ENCODE results near the gene AP3B1. TPM values are rescaled to one million over a fixed set of nuclear protein-coding genes. Genes with fewer than 3 reads are reported as not detected.

AP3B1 gene
- total and polyA plus RNA-seq, 8 donors = 42.4 to 61.2 (median 48.7) TPM

- H3K9me3 ChIP-seq = no peaks in the 10 kb centered on the region
- no peak for TF ChIP-seq CTCF (IDR thresholded peaks at IDR 0.05)
- H3K4me1 ChIP-seq = no peaks in the 10 kb centered on the region
- intact Hi-C loops (cut with DNase I) = no loop called here
- ATAC-seq (no peak), DNase-seq (no peak)
- peaks cover 0 to 42% of the 10 kb centered on the region in 2 donors for H3K36me3 ChIP-seq
- H3K4me3 ChIP-seq = no peak overlapping the region
- no peak overlapping the region for H3K27ac ChIP-seq
- H3K27me3 ChIP-seq = peaks cover 0 to 4% of the 10 kb centered on the region in 2 donors
Measured at GRCh38 chr5:77990020-77990419, 304.5 kb downstream of the AP3B1 start.

- Histone ChIP-seq H3K9me3 (no peaks in the 10 kb centered on the region), H3K27ac (no peak overlapping the region), H3K4me1 (no peaks in the 10 kb centered on the region), H3K4me3 (no peak overlapping the region), H3K27me3 (peaks cover 0 to 4% of the 10 kb centered on the region in 2 donors), H3K36me3 (peaks cover 0 to 31% of the 10 kb centered on the region in 2 donors)
- no peak for DNase-seq
- no peak for ATAC-seq
- TF ChIP-seq CTCF (IDR thresholded peaks at IDR 0.05) = no peak
- intact Hi-C loops (cut with DNase I) = no loop called here
Measured at GRCh38 chr5:77987988-77988387, 306.5 kb downstream of the AP3B1 start.

GRCh38 chr5:77987331-77987730, 307.2 kb downstream of the AP3B1 start:
- intact Hi-C loops (cut with DNase I) = no loop called here
- no peak for TF ChIP-seq CTCF (IDR thresholded peaks at IDR 0.05)
- ATAC-seq (no peak), DNase-seq (no peak)
- H3K36me3 ChIP-seq = peaks cover 0 to 25% of the 10 kb centered on the region in 2 donors
- no peaks in the 10 kb centered on the region for H3K4me1 ChIP-seq
- no peak overlapping the region for H3K4me3 ChIP-seq
- H3K9me3 ChIP-seq = no peaks in the 10 kb centered on the region
- peaks cover 0 to 4% of the 10 kb centered on the region in 2 donors for H3K27me3 ChIP-seq
- no peak overlapping the region for H3K27ac ChIP-seq

GRCh38 chr5:77986261-77986660, 308.2 kb downstream of the AP3B1 start:
- peaks cover 0 to 22% of the 10 kb centered on the region in 2 donors for H3K36me3 ChIP-seq
- intact Hi-C loops (cut with DNase I) = no loop called here
- no peaks in the 10 kb centered on the region for H3K9me3 ChIP-seq
- H3K4me3 ChIP-seq = no peak overlapping the region
- no peaks in the 10 kb centered on the region for H3K4me1 ChIP-seq
- H3K27me3 ChIP-seq = peaks cover 0 to 10% of the 10 kb centered on the region in 2 donors
- no peak overlapping the region for H3K27ac ChIP-seq
- TF ChIP-seq CTCF (IDR thresholded peaks at IDR 0.05) = no peak
- ATAC-seq (no peak), DNase-seq (no peak)

- H3K27ac ChIP-seq = no peak overlapping the region
- DNase-seq = no peak
- H3K4me1 ChIP-seq = no peaks in the 10 kb centered on the region
- H3K4me3 ChIP-seq = no peak overlapping the region
- peaks cover 0 to 11% of the 10 kb centered on the region in 2 donors for H3K27me3 ChIP-seq
- ATAC-seq = no peak
- H3K36me3 ChIP-seq = peaks cover 0 to 14% of the 10 kb centered on the region in 2 donors
- no peak for TF ChIP-seq CTCF (IDR thresholded peaks at IDR 0.05)
- no peaks in the 10 kb centered on the region for H3K9me3 ChIP-seq
- intact Hi-C loops (cut with DNase I) = no loop called here
Measured at GRCh38 chr5:77985247-77985646, 309.3 kb downstream of the AP3B1 start.

Data from left lung (tissue), 10 donors.